GM23338 (cell line): ENCODE measurements around the gene EPHA8. TPM values are rescaled to one million over a fixed set of nuclear protein-coding genes. Genes with fewer than 3 reads are reported as not detected.

Experiments
- ATAC-seq: fragments of 200-7000 bp; cut with Tn5 transposase; 3 replicates; pipeline ENCODE4 v1.9.1; 2020
- DNase-seq: peaks from one replicate; pipeline ENCODE4 v3.0.0-alpha.2; 2015; ENCODE audit warnings: low spot score
- H2AFZ ChIP-seq: fragments of 200-600 bp; sonication (generic); 2 replicates; pipeline ENCODE4 v1.8.0; 2016; ENCODE audit warnings: antibody characterized with exemption, mild to moderate bottlenecking, moderate library complexity
- H3F3A ChIP-seq: fragments of 200-600 bp; sonication (generic); replicated peaks from 2 replicates; pipeline ENCODE4 v1.8.0; 2017; ENCODE audit warnings: antibody characterized with exemption, mixed run types, low read depth
- H3K27ac ChIP-seq: fragments of 200-600 bp; sonication (generic); 2 replicates; pipeline ENCODE4 v1.6.1; 2016; ENCODE audit warnings: low read depth
- H3K27me3 ChIP-seq: fragments of 200-600 bp; sonication (generic); 2 replicates; pipeline ENCODE4 v1.8.0; 2016; ENCODE audit warnings: mild to moderate bottlenecking, mixed run types, moderate library complexity; ENCODE audit not compliant: insufficient read depth
- H3K36me3 ChIP-seq: fragments of 200-600 bp; sonication (generic); 2 replicates; pipeline ENCODE4 v1.8.0; 2016; ENCODE audit warnings: mild to moderate bottlenecking; ENCODE audit not compliant: insufficient read depth
- H3K4me1 ChIP-seq: fragments of 200-600 bp; sonication (generic); 2 replicates; pipeline ENCODE4 v1.8.0; 2016; ENCODE audit warnings: mild to moderate bottlenecking, moderate library complexity; ENCODE audit not compliant: insufficient read depth
- H3K4me2 ChIP-seq: fragments of 200-600 bp; sonication (generic); 2 replicates; pipeline ENCODE4 v1.7.1; 2017; ENCODE audit warnings: mixed run types
- H3K4me3 ChIP-seq: fragments of 200-600 bp; sonication (generic); 2 replicates; pipeline ENCODE4 v1.6.1; 2016; ENCODE audit warnings: mixed run types
- H3K79me2 ChIP-seq: fragments of 200-600 bp; sonication (generic); replicated peaks from 2 replicates; pipeline ENCODE4 v1.8.0; 2017; ENCODE audit warnings: mild to moderate bottlenecking; ENCODE audit not compliant: insufficient read depth
- H3K9me2 ChIP-seq: fragments of 200-600 bp; sonication (generic); 2 replicates; pipeline ENCODE4 v1.8.0; 2017; ENCODE audit not compliant: insufficient read depth
- H4K20me1 ChIP-seq: fragments of 200-600 bp; sonication (generic); replicated peaks from 2 replicates; pipeline ENCODE4 v1.8.0; 2017; ENCODE audit warnings: mild to moderate bottlenecking; ENCODE audit not compliant: insufficient read depth
- H3K27ac Mint-ChIP-seq: 2 replicates; pipeline ENCODE4 v1.8.0; 2020; ENCODE audit warnings: inconsistent platforms, mild to moderate bottlenecking, moderate library complexity, mixed read lengths
- H3K27me3 Mint-ChIP-seq: 3 replicates; pipeline ENCODE4 v1.8.0; 2022; ENCODE audit warnings: low read depth, mild to moderate bottlenecking, moderate library complexity, mixed read lengths, inconsistent platforms; ENCODE audit not compliant: insufficient read depth, poor library complexity
- H3K36me3 Mint-ChIP-seq: 3 replicates; pipeline ENCODE4 v1.8.0; 2021; ENCODE audit warnings: low read depth, mild to moderate bottlenecking, inconsistent platforms, moderate library complexity, mixed read lengths
- H3K4me1 Mint-ChIP-seq: 3 replicates; pipeline ENCODE4 v1.8.0; 2020; ENCODE audit warnings: mild to moderate bottlenecking, inconsistent platforms, mixed read lengths
- H3K4me3 Mint-ChIP-seq: 3 replicates; pipeline ENCODE4 v1.8.0; 2021; ENCODE audit warnings: moderate library complexity, mild to moderate bottlenecking, inconsistent platforms, mixed read lengths
- H3K9me3 Mint-ChIP-seq: 3 replicates; pipeline ENCODE4 v1.8.0; 2020; ENCODE audit warnings: moderate library complexity, mild to moderate bottlenecking, inconsistent platforms, mixed read lengths
- CREB1 ChIP-seq: fragments of 250-450 bp; sonication (Bioruptor Pico); IDR thresholded peaks from 2 replicates; pipeline ENCODE4 v1.5.0; 2020; ENCODE audit warnings: low read depth, mild to moderate bottlenecking, moderate library complexity
- CTCF ChIP-seq, 2 experiments: fragments of 200-600 bp in 1 of 2; sonication (generic) in 1 of 2; conservative IDR thresholded peaks; 2 replicates each; pipeline versions ENCODE4 v1.5.1 to v1.6.1; 2016 to 2017; ENCODE audit warnings: antibody characterized with exemption in 2 of 2, low read depth in 2 of 2, mild to moderate bottlenecking in 2 of 2, moderate library complexity in 1 of 2
- EZH2 ChIP-seq: fragments of 200-600 bp; sonication (generic); IDR thresholded peaks from one replicate; pipeline ENCODE4 v1.8.0; 2017; ENCODE audit warnings: antibody characterized with exemption, mild to moderate bottlenecking, low read depth; ENCODE audit not compliant: unreplicated experiment
- EZH2phosphoT487 ChIP-seq: fragments of 200-600 bp; sonication (generic); IDR thresholded peaks from one replicate; pipeline ENCODE4 v1.8.1; 2018; ENCODE audit warnings: antibody characterized with exemption; ENCODE audit not compliant: unreplicated experiment
- JUNB ChIP-seq: IDR thresholded peaks from one replicate; pipeline ENCODE4 v1.6.1; 2016; ENCODE audit warnings: antibody characterized with exemption; ENCODE audit not compliant: unreplicated experiment
- NANOG ChIP-seq: IDR thresholded peaks from 2 replicates; pipeline ENCODE4 v1.6.1; 2016; ENCODE audit warnings: antibody characterized with exemption, borderline replicate concordance
- POLR2AphosphoS5 ChIP-seq: IDR thresholded peaks from 2 replicates; pipeline ENCODE4 v1.6.1; 2016; ENCODE audit warnings: antibody characterized with exemption, low read depth
- REST ChIP-seq: IDR thresholded peaks from one replicate; pipeline ENCODE4 v1.6.1; 2018; ENCODE audit warnings: antibody characterized with exemption; ENCODE audit not compliant: unreplicated experiment
- STAT1 ChIP-seq: IDR thresholded peaks from one replicate; pipeline ENCODE4 v1.6.1; 2016; ENCODE audit warnings: antibody characterized with exemption; ENCODE audit not compliant: unreplicated experiment
- ZNF114 ChIP-seq: fragments of 250-450 bp; sonication (Bioruptor Pico); IDR thresholded peaks from 2 replicates; pipeline ENCODE4 v1.5.0; 2020; ENCODE audit warnings: mild to moderate bottlenecking, moderate library complexity
- ZNF331 ChIP-seq: fragments of 250-450 bp; sonication (Bioruptor Pico); IDR thresholded peaks from 2 replicates; pipeline ENCODE4 v1.5.0; 2020; ENCODE audit warnings: low read depth, mild to moderate bottlenecking, moderate library complexity
- ZNF462 ChIP-seq: fragments of 250-450 bp; sonication (Bioruptor Pico); IDR thresholded peaks from 2 replicates; pipeline ENCODE4 v1.5.0; 2020; ENCODE audit warnings: mild to moderate bottlenecking, moderate library complexity
- polyA plus RNA-seq: library from polyadenylated mRNA; unstranded; fragments of >200 nt; fragmentation: Nextera tagmentation; extraction: Ambion mirVana; gene quantifications from 2 replicates; pipeline ENCODE4 v1.2.1, GENCODE V29; 2016
- total RNA-seq: library from RNA; depleted of rRNA; stranded (reverse); fragments of >200 nt; shearing (Covaris generic); gene quantifications from 2 replicates; pipeline ENCODE4 v1.2.3, GENCODE V29; 2014
- TF ChIP-seq, protein P1 (sequence below): IDR thresholded peaks from 2 replicates; pipeline ENCODE4 v1.6.1; 2016; ENCODE audit warnings: antibody characterized with exemption

The EPHA8 gene
- total and polyA plus RNA-seq, 2 experiments from 2014 or later = 2.3 to 5.0 TPM

DNA sequence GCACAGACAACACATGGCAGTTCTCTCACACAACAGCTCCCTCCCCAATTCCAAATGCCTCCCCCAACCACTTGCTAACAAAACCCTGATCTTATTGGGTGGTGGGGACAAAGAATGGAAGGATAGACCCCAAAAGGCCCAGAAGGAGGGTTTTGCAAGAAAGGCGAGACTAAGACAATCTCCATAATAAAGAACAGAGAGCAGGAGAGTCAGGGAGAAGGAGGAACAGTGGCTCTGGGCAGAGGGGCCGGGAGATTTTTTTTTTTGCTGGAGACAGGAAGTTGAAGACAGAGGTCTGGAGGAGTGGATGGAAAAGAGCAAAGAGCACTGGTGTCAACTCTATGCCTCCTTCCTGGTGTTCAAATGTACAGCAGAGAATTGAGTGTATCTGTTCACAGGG lies 66.6 kb downstream of the EPHA8 start:
- peaks cover 42% of the 10 kb centered on the region for H3K4me1 Mint-ChIP-seq
- Histone ChIP-seq H3K27ac (0 out of 2 replicates have a peak overlapping the region, but pooled peaks have one; percentile 29), H2AFZ (peak overlapping the region; percentile 61), H3K4me1 (peaks cover 43% of the 10 kb centered on the region), H3K79me2 (no peaks in the 10 kb centered on the region), H3K4me2 (peak overlapping the region; percentile 73), H3K9me2 (no peaks in the 10 kb centered on the region), H3F3A (no peaks in the 10 kb centered on the region), H3K36me3 (no peaks in the 10 kb centered on the region), H3K4me3 (no peak overlapping the region), H4K20me1 (no peaks in the 10 kb centered on the region; the same call in 1 of the 2 replicates), H3K27me3 (no peaks in the 10 kb centered on the region)
- ATAC-seq (peak; percentile 35), DNase-seq (peak; percentile 58)
- peaks cover 14% of the 10 kb centered on the region for H3K27me3 Mint-ChIP-seq
- no peaks in the 10 kb centered on the region for H3K36me3 Mint-ChIP-seq
- peak overlapping the region; percentile 38; the same call in 2 of the 3 replicates for H3K4me3 Mint-ChIP-seq
- TF ChIP-seq, protein P1, sequence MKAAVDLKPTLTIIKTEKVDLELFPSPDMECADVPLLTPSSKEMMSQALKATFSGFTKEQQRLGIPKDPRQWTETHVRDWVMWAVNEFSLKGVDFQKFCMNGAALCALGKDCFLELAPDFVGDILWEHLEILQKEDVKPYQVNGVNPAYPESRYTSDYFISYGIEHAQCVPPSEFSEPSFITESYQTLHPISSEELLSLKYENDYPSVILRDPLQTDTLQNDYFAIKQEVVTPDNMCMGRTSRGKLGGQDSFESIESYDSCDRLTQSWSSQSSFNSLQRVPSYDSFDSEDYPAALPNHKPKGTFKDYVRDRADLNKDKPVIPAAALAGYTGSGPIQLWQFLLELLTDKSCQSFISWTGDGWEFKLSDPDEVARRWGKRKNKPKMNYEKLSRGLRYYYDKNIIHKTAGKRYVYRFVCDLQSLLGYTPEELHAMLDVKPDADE = no peak
- TF ChIP-seq NANOG = no peak
- TF ChIP-seq ZNF114 = no peak
- no peak for TF ChIP-seq ZNF462 (CRISPR knock-in tag)
- TF ChIP-seq STAT1 = no peak
- no peak for TF ChIP-seq POLR2AphosphoS5
- TF ChIP-seq ZNF331 (CRISPR knock-in tag) = no peak
- no peak for TF ChIP-seq CTCF (conservative IDR thresholded peaks at IDR 0.05; ENCODE audit: low read depth in 2 of 2)
- TF ChIP-seq CREB1 (CRISPR knock-in tag) = no peak
- no peak for TF ChIP-seq REST
- no peak for TF ChIP-seq EZH2phosphoT487
- no peak for TF ChIP-seq EZH2
- no peak for TF ChIP-seq JUNB
- H3K27ac Mint-ChIP-seq = peak overlapping the region; percentile 76; the same call in 1 of the 2 replicates
- no peaks in the 10 kb centered on the region for H3K9me3 Mint-ChIP-seq
